AG09309 (cell line): ENCODE data around the gene SBK2.
"Not testable (repeated sequence)": the region's sequence is repeated elsewhere in the genome, so short reads cannot be mapped to it uniquely, and the experiment has no call there.

ENCODE experiments used
- DNase-seq: peaks from one replicate; pipeline ENCODE4 v3.0.0-alpha.2; 2010; ENCODE audit warnings: low read depth
- H3K4me3 ChIP-seq: 2 replicates; pipeline ENCODE4 v1.5.1; 2011; ENCODE audit warnings: mild to moderate bottlenecking, low read depth, low read length, moderate library complexity; ENCODE audit not compliant: control insufficient read depth
- CTCF ChIP-seq: IDR thresholded peaks from 2 replicates; pipeline ENCODE4 v1.5.1; 2011; ENCODE audit warnings: mild to moderate bottlenecking, low read depth, low read length, inconsistent platforms; ENCODE audit not compliant: insufficient read depth, control insufficient read depth; ENCODE audit errors: missing control alignments

The SBK2 gene

DNA sequence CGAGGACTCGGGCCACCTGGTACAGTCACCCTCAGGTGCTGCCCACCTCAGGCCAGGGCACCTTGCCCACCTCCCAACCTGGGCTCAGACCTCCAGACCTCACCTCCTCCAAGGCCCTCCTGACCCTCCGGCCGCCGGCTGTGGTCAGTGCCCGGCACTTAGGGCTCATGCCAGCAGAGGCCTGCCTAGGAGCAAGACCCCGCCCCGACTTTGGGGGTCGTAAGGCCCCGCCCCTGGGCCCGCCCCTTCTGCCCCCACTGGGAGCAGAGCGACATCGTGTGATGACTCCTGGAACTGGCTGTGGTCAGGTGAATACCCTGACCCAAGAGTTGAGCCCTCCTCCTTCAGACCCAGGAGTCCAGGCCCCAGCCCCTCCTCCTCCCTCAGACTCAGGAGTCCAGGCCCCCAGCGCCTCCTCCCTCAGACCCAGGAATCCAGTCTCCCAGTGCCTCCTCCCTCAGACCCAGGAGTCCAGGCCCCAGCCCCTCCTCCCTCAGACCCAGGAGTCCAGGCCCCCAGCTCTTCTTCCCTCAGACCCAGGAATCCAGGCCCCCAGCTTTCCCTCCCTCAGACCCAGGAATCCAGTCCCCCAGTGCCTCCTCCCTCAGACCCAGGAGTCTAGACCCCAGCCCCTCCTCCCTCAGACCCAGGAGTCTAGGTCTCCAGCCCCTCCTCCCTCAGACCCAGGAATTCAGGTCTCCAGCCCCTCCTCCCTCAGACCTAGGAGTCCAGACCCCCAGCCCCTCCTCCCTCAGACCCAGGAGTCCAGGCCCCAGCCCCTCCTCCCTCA is at the start of gene SBK2:
SBK2 (minus strand) TSS at position 183 of the 790 bp plus-strand sequence. CDS start 839 bp downstream, outside the sequence.
- peak; percentile 16 for TF ChIP-seq CTCF

DNA sequence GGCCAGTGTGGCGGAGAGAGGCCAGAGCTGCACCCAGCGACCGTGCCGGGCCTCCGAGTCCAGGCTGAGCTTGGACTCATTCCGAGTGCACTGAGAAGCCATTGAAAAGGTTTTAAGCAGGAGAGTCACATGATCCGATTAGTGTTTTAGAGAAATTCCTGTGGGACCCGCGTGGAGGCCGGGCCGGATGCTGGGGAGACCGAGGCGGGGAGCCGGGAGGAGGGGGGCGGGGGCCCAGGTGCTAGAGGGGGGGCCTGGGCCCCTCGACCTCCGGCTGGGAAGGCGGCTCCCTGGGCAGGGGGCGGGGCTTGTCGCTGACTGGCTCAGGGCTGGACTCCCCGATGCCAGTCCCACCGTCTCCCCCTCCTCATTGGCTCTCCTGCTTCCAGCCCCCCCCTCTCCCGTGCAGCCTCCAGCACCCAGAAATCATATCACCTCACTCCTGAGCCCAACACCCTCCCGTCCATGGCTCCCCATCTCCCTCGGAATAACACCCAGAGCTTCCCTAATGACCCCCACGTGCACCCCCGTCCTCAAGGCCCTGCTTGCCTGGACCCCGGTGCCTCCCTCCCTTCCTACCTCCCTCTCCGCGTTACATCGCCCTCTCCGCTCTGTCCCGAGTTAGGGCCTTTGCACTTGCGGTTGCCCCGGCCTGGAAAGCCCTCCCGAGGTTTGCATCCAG is 48.9 kb upstream of the SBK2 start:
- H3K4me3 ChIP-seq, result peak overlapping the region; percentile 41
- TF ChIP-seq CTCF, result no peak
- DNase-seq, result no peak

More for the DNA sequence above, at the start of gene SBK2:
- DNase-seq, result no peak
- H3K4me3 ChIP-seq, result no peak within 1 kb of the TSS

- no peak overlapping the region for H3K4me3 ChIP-seq
- TF ChIP-seq CTCF, result no peak
- DNase-seq, result no peak
These were observed 47.9 kb upstream of the SBK2 start for GRCh38 chr19:55584871-55585270.

DNA sequence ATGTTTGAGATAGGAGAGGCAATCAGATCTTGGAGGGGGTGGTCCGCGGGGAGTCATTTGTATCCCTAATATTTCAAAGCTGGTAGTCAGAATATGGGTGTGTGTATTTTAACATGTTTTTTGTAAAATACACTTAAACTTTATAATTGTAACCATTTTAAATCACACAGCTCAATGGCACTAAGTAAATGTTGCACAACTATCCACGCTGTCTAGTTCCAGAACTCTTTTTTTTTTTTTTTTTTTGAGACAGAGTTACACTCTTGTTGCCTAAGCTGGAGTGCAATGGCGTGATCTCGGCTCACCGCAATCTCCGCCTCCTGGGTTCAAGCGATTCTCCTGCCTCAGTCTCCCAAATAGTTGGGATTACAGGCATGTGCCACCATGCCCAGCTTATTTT is 47.0 kb upstream of the SBK2 start:
- not testable (repeated sequence) for H3K4me3 ChIP-seq

GRCh38 chr19:55582284-55582683 is 45.4 kb upstream of the SBK2 start:
- DNase-seq, H3K4me3 ChIP-seq: not testable (repeated sequence)

More for the DNA sequence above, 47.0 kb upstream of the SBK2 start:
- not testable (repeated sequence) for DNase-seq

- DNase-seq, result no peak
- H3K4me3 ChIP-seq, result no peak overlapping the region
- no peak for TF ChIP-seq CTCF
These were observed 44.9 kb upstream of the SBK2 start for GRCh38 chr19:55581823-55582223.

DNA sequence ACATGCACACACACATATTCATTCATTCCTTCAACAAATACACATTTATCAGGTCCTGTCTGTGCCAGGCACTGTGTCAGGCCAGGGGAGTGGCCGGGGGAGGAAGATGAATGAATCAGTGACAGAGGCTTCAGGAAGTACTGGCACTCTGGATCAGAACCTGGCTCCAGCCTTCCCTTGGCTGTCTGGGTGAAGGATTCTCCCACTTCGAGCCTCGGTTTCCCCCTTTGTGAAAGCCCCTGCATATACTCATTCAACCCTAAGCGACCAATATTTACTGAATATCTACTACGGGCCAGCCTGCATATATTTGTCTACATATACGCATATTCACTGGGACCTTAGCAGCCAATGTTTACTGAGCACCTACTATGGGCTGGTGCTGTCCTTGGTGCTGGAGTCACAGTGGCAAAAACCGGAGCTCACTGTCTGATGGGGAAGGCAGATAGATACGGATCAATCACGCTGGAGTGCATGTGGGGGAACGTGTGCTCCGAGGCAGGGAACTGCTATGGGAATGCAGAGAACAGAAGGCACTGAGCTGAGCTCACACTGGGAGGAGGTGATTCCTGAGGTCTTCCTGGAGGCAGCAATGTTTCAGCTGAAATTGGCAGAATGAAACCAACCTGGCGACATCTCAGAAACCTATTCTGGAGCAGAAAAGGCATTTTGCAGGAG is 44.4 kb upstream of the SBK2 start:
- H3K4me3 ChIP-seq, result peak overlapping the region; percentile 98
- TF ChIP-seq CTCF, result no peak
- no peak for DNase-seq
